GM19351 (cell line): Measurements from ENCODE around the gene RALGPS1.
A peak's percentile ranks its signal among the peaks of the same experiment; 100 is the strongest.

ENCODE experiments used
- ATAC-seq: cut with Tn5 transposase; IDR thresholded peaks from one replicate; pipeline ENCODE4 v1.9.1; 2021; ENCODE audit warnings: mild to moderate bottlenecking, moderate library complexity; ENCODE audit not compliant: unreplicated experiment

RALGPS1 gene

GRCh38 chr9:127233989-127234388, 319.4 kb downstream of the RALGPS1 start:
- no peak for ATAC-seq

GRCh38 chr9:127237801-127238200, 323.2 kb downstream of the RALGPS1 start:
- no peak for ATAC-seq

- no peak for ATAC-seq
Measured at GRCh38 chr9:127241354-127241753, 326.8 kb downstream of the RALGPS1 start.

- peak; percentile 100 for ATAC-seq
Measured at GRCh38 chr9:127244609-127245601, 330.3 kb downstream of the RALGPS1 start.

- ATAC-seq: no peak
Measured at GRCh38 chr9:127245637-127246164, 331.1 kb downstream of the RALGPS1 start.

GRCh38 chr9:127248241-127248640, 333.7 kb downstream of the RALGPS1 start:
- ATAC-seq: no peak

- no peak for ATAC-seq
Measured at GRCh38 chr9:127249877-127250276, 335.3 kb downstream of the RALGPS1 start.

GRCh38 chr9:127250896-127251391, 336.4 kb downstream of the RALGPS1 start:
- ATAC-seq: no peak

- ATAC-seq: no peak
Measured at GRCh38 chr9:127252410-127253318, 338.1 kb downstream of the RALGPS1 start.

GRCh38 chr9:127253446-127253845, 338.9 kb downstream of the RALGPS1 start:
- no peak for ATAC-seq

GRCh38 chr9:127255692-127256091, 341.1 kb downstream of the RALGPS1 start:
- ATAC-seq: no peak

GRCh38 chr9:127256324-127256723, 341.7 kb downstream of the RALGPS1 start:
- ATAC-seq: no peak

- ATAC-seq: no peak
Measured at GRCh38 chr9:127258606-127259471, 344.3 kb downstream of the RALGPS1 start.

GRCh38 chr9:127262602-127263001, 348.0 kb downstream of the RALGPS1 start:
- ATAC-seq: no peak

- ATAC-seq: no peak
Measured at GRCh38 chr9:127263237-127263636, 348.7 kb downstream of the RALGPS1 start.

GRCh38 chr9:127263664-127264063, 349.1 kb downstream of the RALGPS1 start:
- no peak for ATAC-seq

- no peak for ATAC-seq
Measured at GRCh38 chr9:127264462-127265219, 350.1 kb downstream of the RALGPS1 start, which contains the start of gene GARNL3. Gene GARNL3, plus strand, starts transcription at chr9:127264774. Its CDS starts 104 bp downstream, at chr9:127264878.

- no peak for ATAC-seq
Measured at GRCh38 chr9:127267793-127268525, 353.4 kb downstream of the RALGPS1 start.
